HEK293 (cell line): ENCODE measurements around the gene UBE3B.

Experiments
- CTCF ChIA-PET: fragments of 350-600 bp; formaldehyde crosslinking; extraction: SDS; loops from one replicate; lab custom pipeline; 2021; ENCODE audit warnings: antibody characterized with exemption; lab: Yijun Ruan, JAX
- POLR2A ChIA-PET: fragments of 300-600 bp; formaldehyde crosslinking; extraction: SDS; loops from one replicate; lab custom pipeline; 2020; ENCODE audit warnings: antibody characterized with exemption, inconsistent platforms; lab: Yijun Ruan, JAX
- H3K27ac ChIP-seq: fragments of 200-500 bp; sonication (Bioruptor generic); 2 replicates; pipeline ENCODE4 v1.5.1; 2014; ENCODE audit warnings: low read depth, low read length, control low read depth, inconsistent platforms; ENCODE audit errors: extremely low read depth
- H3K36me3 ChIP-seq, 2 experiments: fragments of 200-500 bp in 1 of 2; sonication (Bioruptor generic) in 1 of 2; 1 replicate in 1 of 2; 2 replicates in 1 of 2; pipeline ENCODE4 v1.5.1; 2014 to 2017; ENCODE audit warnings: inconsistent platforms in 2 of 2, low read length in 2 of 2; ENCODE audit not compliant: control insufficient read depth in 2 of 2, insufficient read depth in 1 of 2
- H3K4me1 ChIP-seq: fragments of 200-500 bp; sonication (Bioruptor generic); 2 replicates; pipeline ENCODE4 v1.5.1; 2014; ENCODE audit warnings: mild to moderate bottlenecking, low read length, inconsistent platforms; ENCODE audit not compliant: control insufficient read depth, insufficient read depth
- H3K4me3 ChIP-seq: 2 replicates; pipeline ENCODE4 v1.5.1; 2011; ENCODE audit warnings: low read depth, mild to moderate bottlenecking, control low read depth, low read length, moderate library complexity
- H3K9me3 ChIP-seq: fragments of 200-500 bp; sonication (Bioruptor generic); 2 replicates; pipeline ENCODE4 v1.5.1; 2014; ENCODE audit warnings: low read depth, low read length, inconsistent platforms; ENCODE audit not compliant: control insufficient read depth, insufficient read depth
- ATF2 ChIP-seq: fragments of 450-650 bp; formaldehyde crosslinking; IDR thresholded peaks from 2 replicates; pipeline ENCODE4 v1.5.1; 2016; ENCODE audit warnings: missing biosample characterization, missing genetic modification characterization, low read depth
- GLI2 ChIP-seq: fragments of 450-650 bp; formaldehyde crosslinking; IDR thresholded peaks from 2 replicates; pipeline ENCODE4; 2017; ENCODE audit warnings: missing biosample characterization, missing genetic modification characterization, low read depth, borderline replicate concordance
- HOXA7 ChIP-seq: sonication (generic); formaldehyde crosslinking; IDR thresholded peaks from 2 replicates; pipeline ENCODE4 v1.8.1; 2022; ENCODE audit warnings: missing genetic modification reagents, borderline replicate concordance
- REPIN1 ChIP-seq: fragments of 450-650 bp; formaldehyde crosslinking; IDR thresholded peaks from 2 replicates; pipeline ENCODE4 v1.5.1; 2017; ENCODE audit warnings: missing biosample characterization, missing genetic modification characterization, low read depth
- ZBTB17 ChIP-seq: fragments of 450-650 bp; formaldehyde crosslinking; IDR thresholded peaks from 2 replicates; pipeline ENCODE4 v1.5.1; 2016; ENCODE audit warnings: missing biosample characterization, missing genetic modification characterization
- ZBTB26 ChIP-seq: fragments of 450-650 bp; formaldehyde crosslinking; optimal IDR thresholded peaks from 2 replicates; pipeline ENCODE3; 2016; ENCODE audit warnings: missing biosample characterization, mild to moderate bottlenecking, missing genetic modification characterization
- ZBTB6 ChIP-seq: fragments of 450-650 bp; formaldehyde crosslinking; IDR thresholded peaks from 2 replicates; pipeline ENCODE4 v1.5.1; 2017; ENCODE audit warnings: missing biosample characterization, missing genetic modification characterization
- ZNF133 ChIP-seq: fragments of 450-650 bp; formaldehyde crosslinking; IDR thresholded peaks from 2 replicates; pipeline ENCODE4 v1.5.1; 2016; ENCODE audit warnings: missing biosample characterization, missing genetic modification characterization
- ZNF148 ChIP-seq: fragments of 450-650 bp; formaldehyde crosslinking; IDR thresholded peaks from 2 replicates; pipeline ENCODE4 v1.5.0; 2017; ENCODE audit warnings: missing biosample characterization, missing genetic modification characterization, borderline replicate concordance
- ZNF18 ChIP-seq: fragments of 450-650 bp; formaldehyde crosslinking; IDR thresholded peaks from 2 replicates; pipeline ENCODE4 v1.5.1; 2016; ENCODE audit warnings: missing biosample characterization, missing genetic modification characterization
- ZNF184 ChIP-seq: fragments of 450-650 bp; IDR thresholded peaks from 2 replicates; pipeline ENCODE4 v1.5.1; 2018; ENCODE audit warnings: missing biosample characterization, mild to moderate bottlenecking, missing genetic modification characterization
- ZNF23 ChIP-seq: fragments of 450-650 bp; formaldehyde crosslinking; IDR thresholded peaks from 2 replicates; pipeline ENCODE4 v1.5.1; 2016; ENCODE audit warnings: missing biosample characterization, missing genetic modification characterization, borderline replicate concordance
- ZNF248 ChIP-seq: fragments of 450-650 bp; formaldehyde crosslinking; IDR thresholded peaks from 2 replicates; pipeline ENCODE4 v1.5.1; 2017; ENCODE audit warnings: missing biosample characterization, missing genetic modification characterization
- ZNF335 ChIP-seq: fragments of 450-650 bp; formaldehyde crosslinking; conservative IDR thresholded peaks from 2 replicates; pipeline ENCODE4 v1.5.1; 2016; ENCODE audit warnings: missing biosample characterization, missing genetic modification characterization
- ZNF37A ChIP-seq: fragments of 450-650 bp; IDR thresholded peaks from 2 replicates; pipeline ENCODE4 v1.5.1; 2018; ENCODE audit warnings: missing biosample characterization, missing genetic modification characterization
- ZNF488 ChIP-seq: fragments of 450-650 bp; formaldehyde crosslinking; IDR thresholded peaks from 2 replicates; pipeline ENCODE4 v1.5.1; 2016; ENCODE audit warnings: missing biosample characterization, missing genetic modification characterization
- ZNF544 ChIP-seq: fragments of 450-650 bp; formaldehyde crosslinking; IDR thresholded peaks from 2 replicates; pipeline ENCODE4 v1.5.0; 2017; ENCODE audit warnings: missing biosample characterization, missing genetic modification characterization
- ZNF585B ChIP-seq: fragments of 450-650 bp; formaldehyde crosslinking; IDR thresholded peaks from 2 replicates; pipeline ENCODE4 v1.5.1; 2016; ENCODE audit warnings: missing biosample characterization, missing genetic modification characterization
- ZNF639 ChIP-seq: fragments of 450-650 bp; formaldehyde crosslinking; IDR thresholded peaks from 2 replicates; pipeline ENCODE4 v1.5.1; 2016; ENCODE audit warnings: missing biosample characterization, missing genetic modification characterization
- ZNF768 ChIP-seq: fragments of 450-650 bp; formaldehyde crosslinking; IDR thresholded peaks from 2 replicates; pipeline ENCODE4 v1.5.1; 2018; ENCODE audit warnings: missing biosample characterization, mild to moderate bottlenecking, missing genetic modification characterization
- ZSCAN5A ChIP-seq: fragments of 450-650 bp; formaldehyde crosslinking; IDR thresholded peaks from 2 replicates; pipeline ENCODE4 v1.5.1; 2016; ENCODE audit warnings: missing biosample characterization, missing genetic modification characterization
- ZXDB ChIP-seq: fragments of 450-650 bp; formaldehyde crosslinking; IDR thresholded peaks from 2 replicates; pipeline ENCODE4 v1.5.1; 2016; ENCODE audit warnings: missing biosample characterization, missing genetic modification characterization

The UBE3B gene

GRCh38 chr12:109440851-109441490 is 36.5 kb upstream of the UBE3B start:
- ChIA-PET CTCF (interaction anchor here (1.7 kb wide), 1 partner anchor 8 kb away, joined by 4 read pairs; no protein-coding TSS in a partner anchor), POLR2A (interaction anchor here (0.5 kb wide), 1 partner anchor 705 kb away, joined by 3 read pairs; no protein-coding TSS in a partner anchor)
- no peaks in the 10 kb centered on the region; the same call in 1 of the 2 replicates for H3K4me1 ChIP-seq
- H3K4me3 ChIP-seq: no peak overlapping the region
- H3K27ac ChIP-seq: no peak overlapping the region
- H3K9me3 ChIP-seq: no peaks in the 10 kb centered on the region
- H3K36me3 ChIP-seq: peaks cover 0 to 5% of the 10 kb centered on the region in 2 experiments; a peak in 1 of 3 replicates
- TF ChIP-seq ZNF639: no peak
- no peak for TF ChIP-seq ZBTB6 (tag by site-specific recombination)
- TF ChIP-seq ZXDB: no peak
- TF ChIP-seq GLI2 (tag by site-specific recombination): no peak
- no peak for TF ChIP-seq ZNF18 (tag by site-specific recombination)

- POLR2A ChIA-PET: interaction anchor here (0.6 to 0.7 kb wide), 2 partner anchors 33 to 291 kb away, joined by 3 read pairs; partner anchors contain the start of genes KCTD10 and UBE3B
- Histone ChIP-seq H3K36me3 (peaks cover 0 to 25% of the 10 kb centered on the region in 2 experiments; a peak in 2 of 3 replicates), H3K4me1 (no peaks in the 10 kb centered on the region; the same call in 1 of the 2 replicates), H3K27ac (no peak overlapping the region), H3K9me3 (no peaks in the 10 kb centered on the region), H3K4me3 (no peak overlapping the region)
- CTCF ChIA-PET: interaction anchor here (0.6 to 1.3 kb wide), 4 partner anchors 9 to 88 kb away, joined by 3 to 9 read pairs (median 4); no protein-coding TSS in a partner anchor
- TF ChIP-seq ZNF133 (tag by site-specific recombination) (no peak), ZNF488 (tag by site-specific recombination) (no peak), ZNF335 (tag by site-specific recombination) (no peak), ZBTB26 (no peak), ZSCAN5A (tag by site-specific recombination) (no peak), REPIN1 (no peak), ZNF37A (tag by site-specific recombination) (no peak), ZNF184 (tag by site-specific recombination) (no peak), ZNF585B (tag by site-specific recombination) (no peak), ZNF544 (tag by site-specific recombination) (no peak), HOXA7 (no peak), ATF2 (tag by site-specific recombination) (no peak), ZNF23 (tag by site-specific recombination) (no peak), ZNF768 (tag by site-specific recombination) (no peak), ZNF148 (tag by site-specific recombination) (no peak), ZBTB17 (tag by site-specific recombination) (no peak), ZNF248 (tag by site-specific recombination) (no peak)
These were observed 33.6 kb upstream of the UBE3B start for GRCh38 chr12:109443794-109444193.
